GM18517 (cell line): ENCODE results near the gene SLC38A7.
"Not testable (repeated sequence)": the region's sequence is repeated elsewhere in the genome, so short reads cannot be mapped to it uniquely, and the experiment has no call there.

Source experiments
- ATAC-seq: cut with Tn5 transposase; IDR thresholded peaks from one replicate; pipeline ENCODE4 v1.9.1; 2021; ENCODE audit warnings: mild to moderate bottlenecking, moderate library complexity; ENCODE audit not compliant: unreplicated experiment

SLC38A7 gene

GRCh38 chr16:58684354-58685083, at the start of gene SLC38A7:
TSS of gene SLC38A7 (minus strand) at chr16:58684770. CDS start at chr16:58680126, 4,644 bp downstream.
- ATAC-seq = peak; percentile 92

GRCh38 chr16:58733671-58734458, 49.3 kb upstream of the SLC38A7 start, which contains the start of gene GOT2:
TSS of gene GOT2 (minus strand) at chr16:58734316. CDS start at chr16:58734228, 88 bp downstream.
- ATAC-seq = peak; percentile 87

- ATAC-seq = no peak
Observed at GRCh38 chr16:58733248-58733670, 48.7 kb upstream of the SLC38A7 start.

DNA sequence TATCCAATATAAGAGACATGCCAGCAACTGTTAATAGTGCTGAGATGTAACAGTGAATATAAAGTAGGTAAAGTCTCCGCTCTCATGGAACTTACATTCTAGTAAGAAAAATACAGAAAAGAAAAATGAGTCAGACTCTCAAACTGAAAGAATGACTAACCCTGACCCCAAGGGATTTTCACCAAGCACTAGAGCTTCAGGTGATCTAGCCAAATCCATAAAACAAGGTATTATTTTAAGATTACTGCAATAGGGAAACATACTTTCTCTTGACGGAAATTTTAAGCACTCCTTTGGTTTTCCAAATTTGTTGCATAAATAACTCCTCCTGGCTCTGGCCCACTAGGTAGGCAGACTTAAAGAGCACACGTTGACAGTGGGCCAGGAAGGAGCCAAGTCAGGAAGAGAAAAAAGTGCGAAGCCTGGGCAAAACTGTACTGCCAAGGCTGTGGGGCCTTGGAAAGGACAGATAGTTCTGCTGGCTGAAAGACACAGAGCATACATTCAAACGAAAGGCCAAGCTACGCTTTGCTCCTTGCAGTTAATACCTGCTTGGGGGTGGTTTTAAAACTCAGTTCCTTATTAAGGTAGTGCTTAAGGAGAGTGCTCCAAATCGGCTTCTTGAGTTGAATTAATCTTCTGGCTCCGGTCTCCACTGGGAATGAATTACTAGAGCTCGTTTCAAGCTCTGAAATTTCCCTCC, 48.1 kb upstream of the SLC38A7 start:
- ATAC-seq = peak; percentile 57

- no peak for ATAC-seq
Observed at GRCh38 chr16:58730724-58731370, 46.3 kb upstream of the SLC38A7 start.

- no peak for ATAC-seq
Observed at GRCh38 chr16:58727796-58728568, 43.4 kb upstream of the SLC38A7 start.

DNA sequence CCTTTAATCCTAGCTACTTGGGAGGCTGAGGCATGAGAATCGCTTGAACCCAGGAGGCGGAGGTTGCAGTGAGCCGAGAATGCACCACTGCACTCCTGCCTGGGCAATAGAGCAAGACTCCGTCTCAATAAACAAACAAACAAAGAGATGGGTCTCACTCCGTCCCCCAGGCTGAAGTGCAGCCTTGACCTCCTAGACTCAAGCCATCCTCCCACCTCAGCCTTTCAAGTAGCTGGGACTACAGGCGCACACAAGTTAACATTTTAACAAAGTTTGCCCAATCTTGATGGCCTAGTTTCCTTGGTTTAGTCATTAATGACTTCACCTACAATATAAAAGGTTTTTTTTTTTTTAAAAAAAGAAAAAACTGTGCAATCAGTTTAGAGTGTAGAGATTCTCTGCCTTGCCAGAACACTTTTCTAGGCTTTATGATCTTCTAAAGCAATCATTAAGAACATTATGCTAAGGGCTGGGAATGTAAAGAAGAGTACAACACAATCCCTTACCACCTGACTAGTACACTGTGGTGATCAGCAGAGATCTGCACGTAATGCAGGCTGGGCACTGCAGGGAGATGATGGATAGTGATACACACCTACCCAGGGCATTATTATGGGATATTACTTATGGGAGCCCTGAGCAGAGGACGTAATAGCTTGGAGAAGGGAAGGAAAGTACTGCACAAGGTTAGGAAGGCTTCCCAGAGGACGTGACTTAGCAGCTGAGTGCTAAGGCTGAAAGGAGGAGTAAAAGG, 42.6 kb upstream of the SLC38A7 start:
- no peak for ATAC-seq

GRCh38 chr16:58723109-58723508, 38.5 kb upstream of the SLC38A7 start:
- ATAC-seq = no peak

DNA sequence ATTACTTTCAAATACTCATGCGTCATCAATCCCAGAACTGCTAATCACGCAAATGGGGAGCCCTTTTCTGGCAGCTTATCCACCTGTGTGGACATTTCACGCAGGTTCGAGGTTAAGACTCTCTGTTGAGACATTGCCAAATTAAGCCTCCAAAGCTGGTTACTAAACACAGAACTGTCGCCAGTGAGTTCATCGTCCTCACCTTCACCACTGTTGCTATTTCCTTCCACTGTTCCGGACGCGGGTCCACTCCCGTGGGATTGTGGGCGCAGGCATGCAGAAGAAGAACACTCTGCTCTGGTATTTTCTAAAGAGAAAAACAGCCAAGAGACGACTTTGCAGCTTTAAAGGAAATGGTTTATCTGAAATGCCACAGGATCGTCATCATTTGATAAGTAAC, 33.4 kb upstream of the SLC38A7 start:
- ATAC-seq = no peak

GRCh38 chr16:58716468-58716867, 31.9 kb upstream of the SLC38A7 start:
- no peak for ATAC-seq

- ATAC-seq = no peak
Observed at GRCh38 chr16:58713742-58714141, 29.2 kb upstream of the SLC38A7 start.

DNA sequence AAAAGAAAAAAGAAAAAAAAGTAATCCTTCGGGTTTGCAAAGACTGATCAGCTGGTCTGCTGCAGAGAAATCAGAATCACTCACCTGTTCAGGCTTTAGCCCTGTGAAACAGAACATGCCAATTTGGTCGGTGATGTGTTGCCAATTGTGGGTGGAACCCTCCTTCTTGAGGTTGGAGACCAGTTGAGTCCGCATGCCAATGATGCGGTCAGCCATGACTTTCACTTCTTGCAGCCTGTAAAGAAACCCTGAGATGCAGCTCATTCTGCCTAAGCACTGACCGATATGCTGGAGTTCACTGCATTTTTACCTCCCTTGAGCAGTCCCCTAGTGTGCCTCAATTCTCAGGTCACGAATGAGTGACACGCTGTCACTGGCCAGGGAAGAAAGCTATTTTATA, 24.8 kb upstream of the SLC38A7 start:
- ATAC-seq = no peak

GRCh38 chr16:58699151-58699550, 14.6 kb upstream of the SLC38A7 start:
- ATAC-seq = no peak

DNA sequence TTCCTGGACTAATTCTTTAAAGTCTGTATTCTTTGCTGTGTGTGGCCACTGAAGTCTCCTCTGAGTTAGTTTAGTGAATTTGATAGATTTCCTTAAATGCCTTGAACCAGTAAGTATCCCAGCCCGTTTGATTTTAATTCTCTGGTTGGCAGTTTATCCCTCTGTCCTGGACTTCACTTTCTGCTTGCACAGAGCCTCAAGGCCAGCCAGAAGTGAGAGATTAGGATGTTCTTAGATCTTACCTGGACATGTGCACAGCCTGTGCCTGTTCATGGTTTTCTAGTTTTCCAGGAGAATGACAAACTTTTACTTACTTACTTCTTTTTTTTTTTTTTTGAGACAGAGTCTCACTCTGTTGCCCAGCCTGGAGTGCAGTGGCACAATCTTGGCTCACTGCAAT, 10.8 kb upstream of the SLC38A7 start:
- no peak for ATAC-seq

DNA sequence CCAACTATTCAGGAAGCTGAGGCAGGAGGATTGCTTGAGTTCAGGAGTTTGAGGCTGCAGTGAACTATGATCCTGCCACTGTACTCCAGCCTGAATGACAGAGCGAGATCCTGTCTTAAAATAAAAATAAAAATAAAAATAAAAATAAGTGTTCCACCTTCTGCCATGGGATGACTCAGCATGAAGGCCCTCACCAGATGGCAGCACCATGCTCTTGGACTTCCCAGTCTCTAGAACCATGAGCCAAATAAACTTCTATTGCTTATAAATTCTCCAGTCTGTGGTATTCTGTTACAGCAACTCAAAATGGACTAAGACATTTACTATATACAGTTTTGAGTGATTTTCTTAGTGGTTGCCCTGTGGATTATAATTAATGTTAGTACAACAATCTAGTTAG, 7.9 kb upstream of the SLC38A7 start:
- no peak for ATAC-seq

GRCh38 chr16:58686985-58687706, 2.6 kb upstream of the SLC38A7 start:
- ATAC-seq = not testable (repeated sequence)

DNA sequence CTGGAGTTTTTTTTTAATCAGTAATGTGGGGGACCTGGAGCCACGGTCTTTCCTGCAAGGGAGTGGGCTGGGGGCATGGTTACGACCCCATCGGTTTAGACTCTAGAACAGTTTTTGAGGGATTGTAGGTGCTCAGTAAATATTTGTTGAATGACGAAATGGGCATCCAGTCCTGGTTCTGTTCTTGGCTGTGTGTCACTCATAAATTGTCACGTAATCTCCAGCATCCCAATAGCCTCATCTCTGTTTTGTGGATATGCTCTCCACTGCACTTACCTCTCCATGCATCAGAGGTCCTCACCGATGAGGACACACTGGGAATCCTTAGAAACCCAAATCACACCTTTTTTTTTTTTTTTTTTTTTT, 497 bp upstream of the SLC38A7 start:
- ATAC-seq = no peak

DNA sequence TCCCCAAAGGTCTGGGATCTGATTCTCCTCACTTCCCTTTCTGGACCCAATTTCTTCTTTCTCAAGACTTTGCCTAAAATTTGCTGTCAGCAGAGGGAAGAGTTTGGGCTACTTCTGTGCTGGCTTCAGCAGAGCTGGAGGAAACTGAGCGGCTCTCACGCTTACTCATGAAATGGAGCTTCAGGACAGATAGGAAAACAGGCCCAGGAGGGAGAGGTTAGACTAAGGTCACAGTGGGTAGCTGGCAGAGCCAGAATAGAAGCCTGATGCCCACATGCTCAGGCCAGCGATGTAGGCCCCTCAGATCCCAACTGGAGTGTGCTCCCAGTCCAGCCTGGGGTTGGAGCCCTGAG, 593 bp downstream of the SLC38A7 start:
- no peak for ATAC-seq

GRCh38 chr16:58679763-58680162, 4.8 kb downstream of the SLC38A7 start:
- ATAC-seq = no peak
